Fibroblast of skin of right quadriceps (primary cell): Measurements from ENCODE around the gene KLHDC1.
"Not testable (repeated sequence)": the region's sequence is repeated elsewhere in the genome, so short reads cannot be mapped to it uniquely, and the experiment has no call there.

ENCODE experiments used
- DNase-seq: peaks from one replicate; pipeline ENCODE4 v3.0.0-alpha.2; 2013

KLHDC1 gene

GRCh38 chr14:49732896-49733295, 40.0 kb downstream of the KLHDC1 start:
- no peak for DNase-seq

- no peak for DNase-seq
Observed at GRCh38 chr14:49733836-49734235, 40.9 kb downstream of the KLHDC1 start.

- not testable (repeated sequence) for DNase-seq
Observed at GRCh38 chr14:49735669-49736068, 42.7 kb downstream of the KLHDC1 start.

- DNase-seq = no peak
Observed at GRCh38 chr14:49745191-49745590, 52.3 kb downstream of the KLHDC1 start.

GRCh38 chr14:49746476-49746875, 53.6 kb downstream of the KLHDC1 start:
- DNase-seq = not testable (repeated sequence)

GRCh38 chr14:49754570-49755097, 61.7 kb downstream of the KLHDC1 start:
- DNase-seq = no peak

GRCh38 chr14:49755378-49755777, 62.5 kb downstream of the KLHDC1 start:
- DNase-seq = no peak

- DNase-seq = no peak
Observed at GRCh38 chr14:49761839-49762551, 69.1 kb downstream of the KLHDC1 start.

GRCh38 chr14:49766839-49767238, 73.9 kb downstream of the KLHDC1 start:
- DNase-seq = no peak

GRCh38 chr14:49767270-49767570, 74.3 kb downstream of the KLHDC1 start:
- DNase-seq = no peak

GRCh38 chr14:49767571-49768300, 74.8 kb downstream of the KLHDC1 start, which contains the start of gene KLHDC2:
Gene KLHDC2, plus strand, starts transcription at chr14:49768153. Its CDS starts 316 bp downstream, at chr14:49768469.
- peak; percentile 88 for DNase-seq

GRCh38 chr14:49768301-49769121, 75.6 kb downstream of the KLHDC1 start:
- peak; percentile 54 for DNase-seq

- DNase-seq = peak; percentile 46
Observed at GRCh38 chr14:49769171-49769570, 76.3 kb downstream of the KLHDC1 start.

- no peak for DNase-seq
Observed at GRCh38 chr14:49769581-49770211, 76.8 kb downstream of the KLHDC1 start.

GRCh38 chr14:49770212-49770817, 77.4 kb downstream of the KLHDC1 start:
- no peak for DNase-seq

GRCh38 chr14:49771691-49772090, 78.8 kb downstream of the KLHDC1 start:
- not testable (repeated sequence) for DNase-seq

GRCh38 chr14:49774106-49774505, 81.2 kb downstream of the KLHDC1 start:
- DNase-seq = no peak

- DNase-seq = no peak
Observed at GRCh38 chr14:49778421-49778820, 85.5 kb downstream of the KLHDC1 start.

- not testable (repeated sequence) for DNase-seq
Observed at GRCh38 chr14:49781040-49781439, 88.1 kb downstream of the KLHDC1 start.

GRCh38 chr14:49783394-49784014, 90.6 kb downstream of the KLHDC1 start:
- DNase-seq = no peak

GRCh38 chr14:49786315-49786714, 93.4 kb downstream of the KLHDC1 start:
- DNase-seq = no peak

GRCh38 chr14:49792618-49793017, 99.7 kb downstream of the KLHDC1 start:
- DNase-seq = no peak
